HG02678 (cell line): ENCODE measurements around the gene TTLL11.

ENCODE experiments used
- ATAC-seq: cut with Tn5 transposase; IDR thresholded peaks from one replicate; pipeline ENCODE4 v1.9.1; 2021; ENCODE audit warnings: mild to moderate bottlenecking, moderate library complexity; ENCODE audit not compliant: unreplicated experiment

TTLL11 gene

GRCh38 chr9:121886759-121887485 lies 206.2 kb downstream of the TTLL11 start:
- ATAC-seq = no peak

GRCh38 chr9:121885345-121885901 lies 207.7 kb downstream of the TTLL11 start:
- ATAC-seq = no peak

- ATAC-seq = no peak
These were observed 209.0 kb downstream of the TTLL11 start for GRCh38 chr9:121884057-121884541.

- ATAC-seq = no peak
These were observed 209.6 kb downstream of the TTLL11 start for GRCh38 chr9:121883281-121884056.

- ATAC-seq = no peak
These were observed 211.1 kb downstream of the TTLL11 start for GRCh38 chr9:121881920-121882500.

GRCh38 chr9:121880343-121880898 lies 212.7 kb downstream of the TTLL11 start:
- no peak for ATAC-seq

GRCh38 chr9:121878271-121878822 lies 214.8 kb downstream of the TTLL11 start:
- ATAC-seq = no peak

- ATAC-seq = no peak
These were observed 216.3 kb downstream of the TTLL11 start for GRCh38 chr9:121876658-121877271.

- no peak for ATAC-seq
These were observed 216.9 kb downstream of the TTLL11 start for GRCh38 chr9:121876255-121876654.

- no peak for ATAC-seq
These were observed 218.6 kb downstream of the TTLL11 start for GRCh38 chr9:121874524-121874923.

- ATAC-seq = no peak
These were observed 221.6 kb downstream of the TTLL11 start for GRCh38 chr9:121871431-121872025.

GRCh38 chr9:121870271-121870670 lies 222.8 kb downstream of the TTLL11 start:
- no peak for ATAC-seq

GRCh38 chr9:121868626-121869025 lies 224.5 kb downstream of the TTLL11 start:
- no peak for ATAC-seq

- no peak for ATAC-seq
These were observed 226.2 kb downstream of the TTLL11 start for GRCh38 chr9:121866927-121867326.

GRCh38 chr9:121865884-121866283 lies 227.2 kb downstream of the TTLL11 start:
- ATAC-seq = no peak

- no peak for ATAC-seq
These were observed 228.0 kb downstream of the TTLL11 start for GRCh38 chr9:121865060-121865459.

GRCh38 chr9:121863955-121864354 lies 229.2 kb downstream of the TTLL11 start:
- no peak for ATAC-seq

GRCh38 chr9:121862371-121863332 lies 230.5 kb downstream of the TTLL11 start:
- no peak for ATAC-seq
